Osteoblast (primary cell): ENCODE data around the gene TEX2. TPM values are rescaled to one million over a fixed set of nuclear protein-coding genes. Genes with fewer than 3 reads are reported as not detected.
A peak's percentile ranks its signal among the peaks of the same experiment; 100 is the strongest.
"Not testable (repeated sequence)": the region's sequence is repeated elsewhere in the genome, so short reads cannot be mapped to it uniquely, and the experiment has no call there.

Experiments used
- DNase-seq: peaks from one replicate; pipeline ENCODE4 v3.0.0; 2011; ENCODE audit warnings: low spot score, mixed read lengths; ENCODE audit not compliant: insufficient read length; ENCODE audit errors: missing footprints
- H2AFZ ChIP-seq: 2 replicates; pipeline ENCODE4 v1.6.0; 2011; ENCODE audit warnings: mild to moderate bottlenecking, low read length
- H3K27ac ChIP-seq: 2 replicates; pipeline ENCODE4 v1.5.1; 2011; ENCODE audit warnings: mild to moderate bottlenecking, low read depth, low read length, moderate library complexity
- H3K27me3 ChIP-seq: 2 replicates; pipeline ENCODE4 v1.6.0; 2012; ENCODE audit warnings: mild to moderate bottlenecking, control low read depth, inconsistent platforms, low read length, moderate library complexity; ENCODE audit not compliant: insufficient read depth
- H3K36me3 ChIP-seq: 2 replicates; pipeline ENCODE4 v1.5.1; 2011; ENCODE audit warnings: mild to moderate bottlenecking, low read length, control low read depth, moderate library complexity; ENCODE audit not compliant: insufficient read depth
- H3K4me1 ChIP-seq: 2 replicates; pipeline ENCODE4 v1.5.1; 2011; ENCODE audit warnings: mild to moderate bottlenecking, low read length, control low read depth, moderate library complexity; ENCODE audit not compliant: insufficient read depth
- H3K4me2 ChIP-seq: 2 replicates; pipeline ENCODE4 v1.6.0; 2011; ENCODE audit warnings: mild to moderate bottlenecking, low read length; ENCODE audit not compliant: insufficient read depth
- H3K4me3 ChIP-seq: fragments of 200-600 bp; sonication (generic); 3 replicates; pipeline ENCODE4 v1.5.1; 2012; ENCODE audit warnings: mild to moderate bottlenecking, low read length, inconsistent platforms; ENCODE audit not compliant: insufficient read depth
- H3K79me2 ChIP-seq: 2 replicates; pipeline ENCODE4 v1.6.0; 2012; ENCODE audit warnings: mild to moderate bottlenecking, low read length, control low read depth, inconsistent platforms; ENCODE audit not compliant: insufficient read depth
- H3K9me3 ChIP-seq: 2 replicates; pipeline ENCODE4 v1.5.1; 2011; ENCODE audit warnings: low read depth, low read length, control low read depth
- H4K20me1 ChIP-seq: 2 replicates; pipeline ENCODE4 v1.6.0; 2012; ENCODE audit warnings: mild to moderate bottlenecking, low read length, control low read depth; ENCODE audit not compliant: insufficient read depth
- CTCF ChIP-seq: IDR thresholded peaks from 2 replicates; pipeline ENCODE4 v1.5.1; 2011; ENCODE audit warnings: mild to moderate bottlenecking, low read depth, low read length, moderate library complexity; ENCODE audit errors: extremely low read depth
- total RNA-seq: library from RNA; depleted of rRNA; stranded (reverse); fragments of >200 nt; gene quantifications from 2 replicates; pipeline ENCODE4 v1.2.3, GENCODE V29; 2012

TEX2 gene
- total RNA-seq, 1 donor, result 17.7 TPM

DNA sequence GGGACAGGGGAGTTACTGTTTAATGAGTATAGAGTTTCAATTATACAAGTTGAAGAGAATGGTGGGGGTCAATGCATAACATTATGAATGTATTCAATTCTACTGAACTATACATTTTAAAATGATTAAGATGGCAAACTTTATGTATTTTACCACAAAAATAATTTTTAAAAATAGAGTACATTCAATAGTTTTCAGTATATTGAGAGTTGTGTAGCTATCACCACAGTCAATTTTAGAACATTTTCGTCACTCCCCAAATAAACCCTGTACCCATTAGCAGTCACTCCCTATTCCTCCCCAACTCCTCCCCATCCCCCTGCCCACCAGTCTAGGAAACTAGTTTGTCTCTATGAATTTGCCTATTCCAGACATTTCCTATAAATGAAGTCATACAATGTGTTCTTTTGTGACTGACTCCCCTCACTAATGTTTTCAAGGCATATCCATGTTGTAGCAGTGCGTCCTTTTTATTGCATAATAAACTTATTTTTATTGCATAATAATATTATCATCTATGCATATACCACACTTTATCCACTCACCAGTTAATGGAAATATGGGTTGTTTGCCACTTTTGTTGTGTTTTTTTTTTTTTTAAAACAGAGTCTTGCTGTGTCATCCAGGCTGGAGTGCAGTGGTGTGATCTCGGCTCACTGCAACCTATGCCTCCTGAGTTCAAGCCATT lies 80.6 kb downstream of the TEX2 start:
- Histone ChIP-seq H3K4me3 (no peak overlapping the region), H2AFZ (no peak overlapping the region), H3K27me3 (no peaks in the 10 kb centered on the region), H3K27ac (no peak overlapping the region), H3K79me2 (no peaks in the 10 kb centered on the region), H3K4me2 (no peak overlapping the region), H3K9me3 (no peaks in the 10 kb centered on the region), H4K20me1 (no peaks in the 10 kb centered on the region), H3K36me3 (peaks cover 8% of the 10 kb centered on the region), H3K4me1 (peaks cover 11% of the 10 kb centered on the region)
- no peak for TF ChIP-seq CTCF
- no peak for DNase-seq

GRCh38 chr17:64180089-64181073 lies 82.7 kb downstream of the TEX2 start:
- Histone ChIP-seq H3K79me2 (no peaks in the 10 kb centered on the region), H3K4me1 (peaks cover 9% of the 10 kb centered on the region), H3K36me3 (peaks cover 9% of the 10 kb centered on the region), H3K27me3 (no peaks in the 10 kb centered on the region), H3K4me3 (no peak overlapping the region), H4K20me1 (no peaks in the 10 kb centered on the region), H3K9me3 (no peaks in the 10 kb centered on the region), H3K27ac (no peak overlapping the region), H3K4me2 (no peak overlapping the region), H2AFZ (no peak overlapping the region)
- DNase-seq, result peak; percentile 77
- no peak for TF ChIP-seq CTCF

GRCh38 chr17:64179024-64179423 lies 84.0 kb downstream of the TEX2 start:
- not testable (repeated sequence) for H3K27me3 ChIP-seq, DNase-seq, H3K9me3 ChIP-seq, H4K20me1 ChIP-seq, H3K36me3 ChIP-seq, H3K27ac ChIP-seq, H3K79me2 ChIP-seq, H2AFZ ChIP-seq, H3K4me1 ChIP-seq, H3K4me3 ChIP-seq, H3K4me2 ChIP-seq

DNA sequence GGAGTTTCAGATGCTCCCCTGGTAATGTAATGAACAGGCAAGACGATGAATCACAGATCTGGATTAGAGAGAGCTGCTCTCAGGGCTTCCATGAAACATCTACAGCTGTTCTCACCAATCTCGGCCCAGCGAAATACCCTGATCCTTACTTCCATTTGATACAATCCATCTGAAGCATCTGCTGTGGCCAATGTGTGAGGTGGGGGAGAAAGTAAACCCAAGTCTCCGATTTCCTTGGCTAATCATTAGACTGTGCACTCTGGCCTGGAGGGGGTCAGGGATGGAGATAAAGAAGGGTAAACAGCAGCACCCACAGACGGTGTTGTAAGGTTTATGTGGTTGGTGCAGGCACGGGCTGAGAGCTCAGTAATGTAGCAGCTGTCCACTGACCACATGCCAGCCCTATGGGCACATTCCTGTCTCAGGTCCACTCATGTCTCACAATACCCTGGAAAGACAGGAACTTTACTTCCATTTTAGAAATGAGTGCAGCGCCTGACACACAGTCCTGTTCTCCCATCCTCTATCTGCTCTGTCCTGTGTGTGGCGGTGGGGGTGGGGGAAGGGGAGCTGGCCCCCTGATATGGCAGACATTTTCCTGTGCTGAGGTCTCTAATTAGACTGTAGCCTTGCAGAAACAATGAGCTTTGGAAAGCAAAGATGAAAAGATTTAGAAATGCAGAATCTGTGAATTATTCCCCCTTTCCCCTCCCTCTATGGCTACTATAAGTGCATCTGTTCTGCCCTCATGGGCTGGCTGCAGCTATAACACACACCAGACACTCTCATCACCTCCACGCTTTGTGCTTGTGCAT lies 84.8 kb downstream of the TEX2 start:
- peaks cover 6% of the 10 kb centered on the region for H3K4me1 ChIP-seq

More for the DNA sequence above, 84.8 kb downstream of the TEX2 start:
- H3K79me2 ChIP-seq, result no peaks in the 10 kb centered on the region
- no peak overlapping the region for H3K4me3 ChIP-seq
- H3K27me3 ChIP-seq, result no peaks in the 10 kb centered on the region
- no peak overlapping the region for H3K4me2 ChIP-seq
- no peaks in the 10 kb centered on the region for H3K9me3 ChIP-seq
- no peak overlapping the region for H2AFZ ChIP-seq
- no peak overlapping the region for H3K27ac ChIP-seq
- H3K36me3 ChIP-seq, result peaks cover 9% of the 10 kb centered on the region
- no peaks in the 10 kb centered on the region for H4K20me1 ChIP-seq
- no peak for TF ChIP-seq CTCF
- no peak for DNase-seq
